Activated CD4-positive, alpha-beta T cell treated with anti-CD3 and anti-CD28 coated beads for 48 hours (primary cell): ENCODE results near the gene NKAIN1.
"Not testable (repeated sequence)": the region's sequence is repeated elsewhere in the genome, so short reads cannot be mapped to it uniquely, and the experiment has no call there.

Experiments used
- DNase-seq: peaks from one replicate; pipeline ENCODE4 v3.0.0-alpha.2; 2020

NKAIN1 gene

GRCh38 chr1:31191281-31191680, 48.4 kb downstream of the NKAIN1 start:
- DNase-seq: no peak

GRCh38 chr1:31189696-31190674, 49.7 kb downstream of the NKAIN1 start:
- no peak for DNase-seq

GRCh38 chr1:31183927-31184554, 55.6 kb downstream of the NKAIN1 start:
- DNase-seq: peak; percentile 54

- DNase-seq: no peak
Measured at GRCh38 chr1:31183126-31183525, 56.6 kb downstream of the NKAIN1 start.

- peak; percentile 60 for DNase-seq
Measured at GRCh38 chr1:31182352-31182751, 57.3 kb downstream of the NKAIN1 start.

GRCh38 chr1:31181515-31182343, 58.0 kb downstream of the NKAIN1 start:
- DNase-seq: peak; percentile 74

- no peak for DNase-seq
Measured at GRCh38 chr1:31180338-31180737, 59.3 kb downstream of the NKAIN1 start.

- DNase-seq: not testable (repeated sequence)
Measured at GRCh38 chr1:31176291-31176690, 63.4 kb downstream of the NKAIN1 start.

GRCh38 chr1:31170486-31170735, 69.3 kb downstream of the NKAIN1 start:
- no peak for DNase-seq

- DNase-seq: no peak
Measured at GRCh38 chr1:31166462-31166861, 73.2 kb downstream of the NKAIN1 start.

- no peak for DNase-seq
Measured at GRCh38 chr1:31164291-31164690, 75.4 kb downstream of the NKAIN1 start.

- no peak for DNase-seq
Measured at GRCh38 chr1:31163866-31164265, 75.8 kb downstream of the NKAIN1 start.

GRCh38 chr1:31161571-31161970, 78.1 kb downstream of the NKAIN1 start:
- DNase-seq: no peak

GRCh38 chr1:31159869-31160611, 79.6 kb downstream of the NKAIN1 start:
- DNase-seq: no peak

GRCh38 chr1:31159323-31159722, 80.4 kb downstream of the NKAIN1 start:
- DNase-seq: no peak

GRCh38 chr1:31155216-31155806, 84.4 kb downstream of the NKAIN1 start:
- peak; percentile 83 for DNase-seq

GRCh38 chr1:31154632-31155215, 85.0 kb downstream of the NKAIN1 start:
- peak; percentile 85 for DNase-seq

GRCh38 chr1:31154000-31154631, 85.6 kb downstream of the NKAIN1 start:
- no peak for DNase-seq

GRCh38 chr1:31153423-31153822, 86.3 kb downstream of the NKAIN1 start:
- DNase-seq: no peak

- no peak for DNase-seq
Measured at GRCh38 chr1:31152181-31152795, 87.4 kb downstream of the NKAIN1 start.

- no peak for DNase-seq
Measured at GRCh38 chr1:31151402-31151801, 88.3 kb downstream of the NKAIN1 start.
